Measurements from ENCODE around the gene NDUFAB1.
"Not testable (repeated sequence)": the region's sequence is repeated elsewhere in the genome, so short reads cannot be mapped to it uniquely, and the experiment has no call there.

The NDUFAB1 gene

GRCh38 chr16:23544436-23544835 lies 51.7 kb downstream of the NDUFAB1 start:
- H3K4me3 ChIP-seq (ENCODE audit: low read depth, low read length), result no peak overlapping the region
- H3K36me3 ChIP-seq (ENCODE audit: control insufficient read depth in 2 of 2, insufficient read depth in 1 of 2, low read length in 2 of 2), result peaks cover 26 to 73% of the 10 kb centered on the region in 2 experiments; a peak in 2 of 3 replicates
- H3K9me3 ChIP-seq (ENCODE audit: control insufficient read depth, insufficient read depth, low read depth, low read length), result no peaks in the 10 kb centered on the region
- TF ChIP-seq ZNF830 (tag by site-specific recombination; IDR thresholded peaks at IDR 0.05; ENCODE audit: low read depth) (no peak), ZNF544 (tag by site-specific recombination; IDR thresholded peaks at IDR 0.05) (no peak), ZFP37 (tag by site-specific recombination; IDR thresholded peaks at IDR 0.05) (no peak), ZNF837 (tag by site-specific recombination; IDR thresholded peaks at IDR 0.05) (no peak), ZNF768 (tag by site-specific recombination; IDR thresholded peaks at IDR 0.05) (no peak)
- no peaks in the 10 kb centered on the region for H3K4me1 ChIP-seq (ENCODE audit: control insufficient read depth, insufficient read depth, low read length)
- ChIA-PET CTCF (no interaction called here), POLR2A (interaction anchor here (0.6 to 1.9 kb wide), 2 partner anchors 10 to 170 kb away, joined by 4 to 8 read pairs; no protein-coding TSS in a partner anchor)
- H3K27ac ChIP-seq (ENCODE audit: extremely low read depth, low read depth, low read length), result no peak overlapping the region; the same call in 1 of the 2 replicates

GRCh38 chr16:23540817-23541178 lies 55.3 kb downstream of the NDUFAB1 start:
- H3K4me3 ChIP-seq (ENCODE audit: low read depth, low read length); H3K9me3 ChIP-seq (ENCODE audit: control insufficient read depth, insufficient read depth, low read depth, low read length); POLR2A ChIA-PET; H3K4me1 ChIP-seq (ENCODE audit: control insufficient read depth, insufficient read depth, low read length); H3K27ac ChIP-seq (ENCODE audit: extremely low read depth, low read depth, low read length): not testable (repeated sequence)
- peaks cover 28 to 62% of the 10 kb centered on the region in 2 experiments; a peak in 2 of 3 replicates for H3K36me3 ChIP-seq (ENCODE audit: control insufficient read depth in 2 of 2, insufficient read depth in 1 of 2, low read length in 2 of 2)
- CTCF ChIA-PET, result interaction anchor here (1.3 to 1.7 kb wide), 2 partner anchors 17 to 57 kb away, joined by 4 to 11 read pairs; partner anchors contain the start of genes EARS2 and UBFD1

- H3K9me3 ChIP-seq (ENCODE audit: control insufficient read depth, insufficient read depth, low read depth, low read length), result no peaks in the 10 kb centered on the region
- ChIA-PET CTCF (interaction anchor here (0.7 to 1.7 kb wide), 3 partner anchors 17 to 57 kb away, joined by 3 to 11 read pairs (median 4); partner anchors contain the start of genes EARS2 and UBFD1), POLR2A (interaction anchor here (0.9 to 1.5 kb wide), 2 partner anchors 15 to 17 kb away, joined by 4 to 8 read pairs; partner anchors contain the start of genes EARS2 and UBFD1)
- TF ChIP-seq ZNF239 (tag by site-specific recombination; IDR thresholded peaks at IDR 0.05), result no peak
- no peak for TF ChIP-seq GFI1B (tag by site-specific recombination; IDR thresholded peaks at IDR 0.05)
- TF ChIP-seq ZNF280D (tag by site-specific recombination; IDR thresholded peaks at IDR 0.05), result no peak
- no peak for TF ChIP-seq ZNF404 (tag by site-specific recombination; IDR thresholded peaks at IDR 0.05)
- TF ChIP-seq ZNF488 (tag by site-specific recombination; IDR thresholded peaks at IDR 0.05), result no peak
- peaks cover 23 to 62% of the 10 kb centered on the region in 2 experiments; a peak in 2 of 3 replicates for H3K36me3 ChIP-seq (ENCODE audit: control insufficient read depth in 2 of 2, insufficient read depth in 1 of 2, low read length in 2 of 2)
- H3K4me3 ChIP-seq (ENCODE audit: low read depth, low read length), result no peak overlapping the region
- no peaks in the 10 kb centered on the region for H3K4me1 ChIP-seq (ENCODE audit: control insufficient read depth, insufficient read depth, low read length)
- H3K27ac ChIP-seq (ENCODE audit: extremely low read depth, low read depth, low read length), result no peak overlapping the region
Observed at GRCh38 chr16:23539984-23540816, 55.9 kb downstream of the NDUFAB1 start.

- CTCF ChIA-PET, result interaction anchor here (0.7 kb wide), 1 partner anchor 13 kb away, joined by 4 read pairs; no protein-coding TSS in a partner anchor
Observed at GRCh38 chr16:23538919-23539278, 57.2 kb downstream of the NDUFAB1 start.

More at GRCh38 chr16:23538919-23539278, 57.2 kb downstream of the NDUFAB1 start:
- Histone ChIP-seq H3K27ac (ENCODE audit: extremely low read depth, low read depth, low read length) (no peak overlapping the region), H3K36me3 (ENCODE audit: control insufficient read depth in 2 of 2, insufficient read depth in 1 of 2, low read length in 2 of 2) (peaks cover 27 to 64% of the 10 kb centered on the region in 2 experiments; a peak in 2 of 3 replicates), H3K9me3 (ENCODE audit: control insufficient read depth, insufficient read depth, low read depth, low read length) (no peaks in the 10 kb centered on the region), H3K4me1 (ENCODE audit: control insufficient read depth, insufficient read depth, low read length) (no peaks in the 10 kb centered on the region), H3K4me3 (ENCODE audit: low read depth, low read length) (no peak overlapping the region)
- no peak for TF ChIP-seq ZBTB8A (tag by site-specific recombination; IDR thresholded peaks at IDR 0.05)
- 0 out of 2 replicates have a peak, but pooled peaks have one; percentile 17 for TF ChIP-seq PATZ1 (tag by site-specific recombination; IDR thresholded peaks at IDR 0.05)
- TF ChIP-seq ZBTB6 (tag by site-specific recombination; IDR thresholded peaks at IDR 0.05), result no peak
- POLR2A ChIA-PET, result interaction anchor here (1.5 kb wide), 1 partner anchor 19 kb away, joined by 8 read pairs; the partner anchor contains the start of genes EARS2 and UBFD1

Measured in HEK293 (cell line).